ENCODE data around the gene MEIOB. TPM values are rescaled to one million over a fixed set of nuclear protein-coding genes. Genes with fewer than 3 reads are reported as not detected.
"Not testable (repeated sequence)": the region's sequence is repeated elsewhere in the genome, so short reads cannot be mapped to it uniquely, and the experiment has no call there.

Gene MEIOB
- under 1 TPM in 1 of 2 experiments, not detected in 1; 0.27 TPM for total RNA-seq

- H3K4me3 Mint-ChIP-seq: peak within 1 kb of the TSS; percentile 51
Observed at GRCh38 chr16:1871974-1872635, at the start of gene MEIOB. TSS of gene MEIOB (minus strand) at chr16:1872164. CDS start at chr16:1868175, 3,989 bp downstream.

GRCh38 chr16:1920727-1921171, 48.8 kb upstream of the MEIOB start:
- no peak for DNase-seq
- Mint-ChIP-seq H3K27ac (no peak overlapping the region), H3K4me1 (no peaks in the 10 kb centered on the region), H3K27me3 (peaks cover 74% of the 10 kb centered on the region), H3K4me3 (no peak overlapping the region), H3K36me3 (no peaks in the 10 kb centered on the region), H3K9me3 (no peaks in the 10 kb centered on the region)

More at GRCh38 chr16:1871974-1872635, at the start of gene MEIOB:
- H3K36me3 Mint-ChIP-seq: no peaks in the 10 kb centered on the region
- H3K9me3 Mint-ChIP-seq: no peaks in the 10 kb centered on the region
- H3K4me1 Mint-ChIP-seq: peaks cover 3% of the 10 kb centered on the region
- no peak within 1 kb of the TSS for H3K27ac Mint-ChIP-seq
- DNase-seq: peak; percentile 30
- H3K27me3 Mint-ChIP-seq: peaks cover 27% of the 10 kb centered on the region

GRCh38 chr16:1920122-1920521, 48.2 kb upstream of the MEIOB start:
- peaks cover 80% of the 10 kb centered on the region for H3K27me3 Mint-ChIP-seq
- not testable (repeated sequence) for H3K9me3 Mint-ChIP-seq, H3K27ac Mint-ChIP-seq, H3K4me1 Mint-ChIP-seq, DNase-seq, H3K4me3 Mint-ChIP-seq, H3K36me3 Mint-ChIP-seq

DNA sequence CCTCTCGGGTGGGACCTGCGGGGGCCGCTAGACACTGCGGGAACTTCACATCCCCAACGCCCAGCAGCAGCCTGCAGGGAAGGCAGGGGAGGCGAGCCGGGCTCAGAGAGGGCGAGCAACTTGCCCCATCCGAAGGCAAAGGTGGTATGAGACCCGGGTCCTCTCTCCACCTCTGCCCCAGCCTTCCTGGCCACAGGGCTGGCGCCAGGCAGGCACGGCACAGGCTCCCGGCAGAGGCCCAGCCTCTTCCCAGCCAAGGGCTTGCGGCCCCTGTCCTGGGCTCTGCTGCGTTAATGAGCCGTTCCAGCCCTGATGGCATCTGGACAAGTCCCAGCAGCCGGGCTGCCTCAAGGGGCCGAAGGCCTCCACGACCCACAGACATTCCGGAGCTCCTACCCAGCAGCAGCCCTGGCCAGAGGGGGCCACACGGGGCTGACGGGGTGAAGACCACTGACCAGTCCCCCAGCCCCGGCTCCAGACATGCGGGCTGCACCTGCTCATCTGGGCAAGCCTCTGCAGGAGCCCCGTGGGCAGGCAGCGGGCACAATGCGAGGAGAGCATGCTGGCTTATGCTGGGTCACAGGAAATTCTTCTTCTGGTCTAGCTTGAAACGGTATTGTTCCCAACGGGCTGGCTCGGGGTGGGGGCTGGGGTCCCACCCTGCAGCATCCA, 47.5 kb upstream of the MEIOB start:
- no peaks in the 10 kb centered on the region for H3K36me3 Mint-ChIP-seq
- peaks cover 84% of the 10 kb centered on the region for H3K27me3 Mint-ChIP-seq
- DNase-seq: no peak
- H3K27ac Mint-ChIP-seq: no peak overlapping the region
- H3K4me1 Mint-ChIP-seq: no peaks in the 10 kb centered on the region
- H3K4me3 Mint-ChIP-seq: no peak overlapping the region
- no peaks in the 10 kb centered on the region for H3K9me3 Mint-ChIP-seq

DNA sequence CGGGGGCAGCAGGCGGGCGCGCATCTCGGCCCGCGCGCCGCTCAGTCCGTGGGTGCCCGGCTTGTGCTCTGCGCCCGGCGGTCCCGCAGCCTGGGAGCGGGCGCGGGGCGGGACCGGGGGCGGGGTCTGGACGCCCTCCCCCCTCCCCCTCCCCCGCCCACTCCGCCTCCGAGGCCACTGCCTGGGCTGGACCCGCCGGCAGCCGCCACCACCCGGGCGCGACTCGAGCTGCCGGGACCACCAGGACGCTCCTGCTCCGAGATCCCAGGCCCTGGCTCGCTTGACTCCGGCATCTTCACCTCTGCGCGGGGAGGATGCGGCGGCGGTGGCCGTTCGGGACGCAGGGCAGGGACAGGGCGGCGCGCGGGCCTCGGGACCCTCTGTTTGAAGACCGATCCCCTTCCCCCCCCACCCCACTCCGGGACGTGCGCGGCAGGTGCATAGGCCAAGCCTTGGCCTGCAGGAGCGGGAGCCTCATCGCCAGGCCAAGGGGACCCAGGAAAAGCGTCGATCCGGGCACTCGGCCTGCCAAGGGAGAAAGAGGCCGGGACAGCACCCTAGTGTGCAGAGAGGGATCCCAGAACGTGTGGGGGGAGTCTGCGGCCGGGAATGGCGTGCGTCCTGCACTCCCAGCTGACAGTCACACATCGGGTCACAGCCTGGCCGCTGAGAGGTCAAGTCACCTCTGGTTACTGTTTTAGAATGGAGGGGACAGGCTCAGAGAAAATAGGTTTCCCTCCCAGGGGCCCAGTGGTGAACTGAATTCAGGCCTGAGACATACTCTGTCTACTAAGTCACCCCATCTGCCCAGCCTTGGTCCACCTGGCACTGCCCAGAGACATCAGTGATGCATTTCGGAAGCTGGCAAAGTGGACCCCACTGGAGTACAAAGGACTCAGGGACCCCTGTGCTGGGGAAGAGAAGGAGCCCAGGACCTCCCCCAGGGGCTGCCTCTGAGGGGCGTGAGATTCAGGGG, 46.7 kb upstream of the MEIOB start, which contains the start of gene HS3ST6:
HS3ST6 (minus strand) TSS at position 65 of the 976 bp plus-strand sequence. CDS start 92 bp downstream, outside the sequence.
- Mint-ChIP-seq H3K9me3 (no peaks in the 10 kb centered on the region), H3K27me3 (peaks cover 75% of the 10 kb centered on the region), H3K4me1 (no peaks in the 10 kb centered on the region), H3K4me3 (no peak within 1 kb of the TSS), H3K36me3 (no peaks in the 10 kb centered on the region), H3K27ac (no peak within 1 kb of the TSS)
- no peak for DNase-seq

- no peaks in the 10 kb centered on the region for H3K4me1 Mint-ChIP-seq
- H3K4me3 Mint-ChIP-seq: no peak overlapping the region
- H3K27ac Mint-ChIP-seq: no peak overlapping the region
- H3K27me3 Mint-ChIP-seq: peaks cover 67% of the 10 kb centered on the region
- DNase-seq: no peak
- no peaks in the 10 kb centered on the region for H3K9me3 Mint-ChIP-seq
- no peaks in the 10 kb centered on the region for H3K36me3 Mint-ChIP-seq
Observed at GRCh38 chr16:1917665-1918350, 45.8 kb upstream of the MEIOB start.

- H3K27me3 Mint-ChIP-seq: peaks cover 61% of the 10 kb centered on the region
- H3K27ac Mint-ChIP-seq: no peak overlapping the region
- no peaks in the 10 kb centered on the region for H3K4me1 Mint-ChIP-seq
- no peak overlapping the region for H3K4me3 Mint-ChIP-seq
- DNase-seq: no peak
- no peaks in the 10 kb centered on the region for H3K36me3 Mint-ChIP-seq
- H3K9me3 Mint-ChIP-seq: no peaks in the 10 kb centered on the region
Observed at GRCh38 chr16:1917056-1917664, 45.2 kb upstream of the MEIOB start.

DNA sequence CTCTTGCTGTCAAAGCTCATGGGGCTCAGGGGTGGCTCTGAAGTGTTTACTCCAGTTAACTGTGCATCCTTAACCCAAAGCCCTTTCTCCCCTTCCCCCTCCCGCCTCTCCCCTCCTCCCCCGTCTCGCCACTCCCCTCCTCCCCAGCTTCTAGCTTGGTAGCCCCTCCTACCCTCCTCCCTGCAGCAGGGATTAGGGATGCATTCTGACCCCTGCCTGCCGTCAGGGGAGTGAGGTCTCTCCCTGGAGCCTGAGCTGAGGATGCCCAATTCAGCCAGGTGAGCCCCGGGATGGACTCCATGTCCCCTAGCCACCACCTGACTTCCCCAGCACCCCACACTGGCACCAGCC, 44.7 kb upstream of the MEIOB start:
- Mint-ChIP-seq H3K27me3 (peaks cover 56% of the 10 kb centered on the region), H3K36me3 (no peaks in the 10 kb centered on the region), H3K4me1 (no peaks in the 10 kb centered on the region), H3K27ac (no peak overlapping the region), H3K9me3 (no peaks in the 10 kb centered on the region), H3K4me3 (no peak overlapping the region)
- DNase-seq: no peak

DNA sequence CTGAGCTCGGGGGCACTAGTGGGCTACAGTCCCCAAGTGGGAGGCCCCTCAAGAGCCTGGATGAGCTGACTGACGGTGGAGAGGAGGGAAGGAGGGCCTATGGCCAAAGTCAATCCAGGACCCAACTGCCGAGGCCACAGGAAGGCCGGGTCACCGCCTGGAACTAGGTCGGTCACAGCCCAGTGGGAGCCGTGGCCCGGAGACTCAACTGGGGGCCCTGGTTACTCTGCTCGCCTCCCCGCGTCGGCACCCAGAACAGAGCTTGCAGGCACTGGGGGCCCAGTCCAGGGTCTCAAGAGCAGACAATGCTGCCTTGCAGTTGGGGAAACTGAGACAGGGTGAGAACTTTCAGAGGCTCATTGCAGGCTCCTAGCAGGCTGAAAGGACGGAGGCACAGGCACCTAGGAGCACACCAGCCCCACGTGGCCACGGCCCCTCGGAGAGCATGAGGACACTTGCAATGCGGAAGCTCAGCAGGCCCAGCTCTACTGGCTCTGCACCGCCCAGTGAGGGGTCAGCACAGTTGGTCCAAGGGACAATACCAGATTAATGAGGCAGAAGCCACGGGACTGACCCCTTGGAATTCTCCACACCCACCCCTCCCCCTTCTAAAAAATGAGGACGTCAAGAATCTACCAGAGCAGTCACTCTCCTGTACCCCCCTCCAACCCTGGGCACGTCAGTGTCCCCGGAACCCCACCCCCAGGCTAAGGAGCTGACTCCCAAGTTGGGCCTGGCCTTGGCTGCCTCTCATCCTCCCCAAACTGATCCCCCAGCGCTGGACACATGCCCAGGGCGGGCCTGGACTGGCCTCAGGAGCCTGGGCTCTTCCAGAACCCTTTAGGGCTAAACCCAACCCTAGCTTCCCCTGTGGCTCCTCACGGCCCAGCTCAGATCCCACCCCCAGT, 44.0 kb upstream of the MEIOB start:
- no peak for DNase-seq
- Mint-ChIP-seq H3K27ac (no peak overlapping the region), H3K4me1 (no peaks in the 10 kb centered on the region), H3K4me3 (no peak overlapping the region), H3K36me3 (no peaks in the 10 kb centered on the region), H3K27me3 (peaks cover 50% of the 10 kb centered on the region), H3K9me3 (no peaks in the 10 kb centered on the region)

DNA sequence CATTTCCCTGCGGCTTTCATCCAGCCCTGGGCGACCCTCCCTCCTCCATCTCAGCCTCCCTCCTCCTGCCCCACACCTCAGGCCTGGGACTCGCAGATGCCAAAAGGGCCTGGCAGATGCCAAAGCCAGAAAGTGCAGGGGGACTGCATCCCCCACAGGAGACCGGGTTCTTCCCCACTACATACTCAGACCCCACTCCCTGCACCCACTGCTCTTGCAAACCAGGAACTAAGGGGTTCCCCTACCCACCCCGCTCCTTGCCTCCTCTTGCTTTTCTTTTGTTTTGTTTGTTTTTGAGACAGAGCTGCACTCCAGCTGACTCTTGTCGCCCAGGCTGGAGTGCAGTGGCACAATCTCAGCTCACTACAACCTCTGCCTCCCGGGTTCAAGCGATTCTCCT, 43.0 kb upstream of the MEIOB start:
- no peak for DNase-seq
- no peaks in the 10 kb centered on the region for H3K9me3 Mint-ChIP-seq
- H3K4me3 Mint-ChIP-seq: no peak overlapping the region
- H3K27me3 Mint-ChIP-seq: peaks cover 40% of the 10 kb centered on the region
- no peak overlapping the region for H3K27ac Mint-ChIP-seq
- no peaks in the 10 kb centered on the region for H3K4me1 Mint-ChIP-seq
- H3K36me3 Mint-ChIP-seq: no peaks in the 10 kb centered on the region

DNA sequence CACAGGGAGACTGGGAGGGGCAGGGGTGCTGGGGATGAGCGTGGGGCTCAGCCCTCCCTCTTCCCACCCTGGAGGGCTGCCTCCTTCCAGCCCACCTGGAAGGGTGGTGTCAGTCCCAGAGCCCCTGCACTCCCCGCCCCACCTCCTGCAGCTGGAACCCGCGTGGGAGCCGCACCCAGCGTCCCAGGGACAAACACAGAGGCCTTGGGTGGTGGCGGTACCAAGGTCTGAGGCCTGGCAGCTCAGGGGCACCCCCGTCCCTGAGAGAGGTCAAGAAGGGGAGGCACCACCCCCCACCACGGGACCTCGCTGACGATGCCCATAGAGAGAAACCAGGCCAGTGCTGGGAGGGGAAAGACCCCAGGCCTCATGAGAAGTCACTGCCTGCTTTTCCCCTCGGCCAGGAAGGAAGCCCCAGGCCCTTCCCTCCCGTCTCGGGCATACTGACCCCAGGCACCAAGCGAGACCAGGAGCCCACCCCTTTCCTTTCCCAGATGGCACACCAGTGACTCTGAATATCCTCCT, 42.2 kb upstream of the MEIOB start:
- DNase-seq: no peak
- Mint-ChIP-seq H3K27me3 (peaks cover 35% of the 10 kb centered on the region), H3K27ac (no peak overlapping the region), H3K4me3 (no peak overlapping the region), H3K9me3 (no peaks in the 10 kb centered on the region), H3K36me3 (no peaks in the 10 kb centered on the region), H3K4me1 (no peaks in the 10 kb centered on the region)

DNA sequence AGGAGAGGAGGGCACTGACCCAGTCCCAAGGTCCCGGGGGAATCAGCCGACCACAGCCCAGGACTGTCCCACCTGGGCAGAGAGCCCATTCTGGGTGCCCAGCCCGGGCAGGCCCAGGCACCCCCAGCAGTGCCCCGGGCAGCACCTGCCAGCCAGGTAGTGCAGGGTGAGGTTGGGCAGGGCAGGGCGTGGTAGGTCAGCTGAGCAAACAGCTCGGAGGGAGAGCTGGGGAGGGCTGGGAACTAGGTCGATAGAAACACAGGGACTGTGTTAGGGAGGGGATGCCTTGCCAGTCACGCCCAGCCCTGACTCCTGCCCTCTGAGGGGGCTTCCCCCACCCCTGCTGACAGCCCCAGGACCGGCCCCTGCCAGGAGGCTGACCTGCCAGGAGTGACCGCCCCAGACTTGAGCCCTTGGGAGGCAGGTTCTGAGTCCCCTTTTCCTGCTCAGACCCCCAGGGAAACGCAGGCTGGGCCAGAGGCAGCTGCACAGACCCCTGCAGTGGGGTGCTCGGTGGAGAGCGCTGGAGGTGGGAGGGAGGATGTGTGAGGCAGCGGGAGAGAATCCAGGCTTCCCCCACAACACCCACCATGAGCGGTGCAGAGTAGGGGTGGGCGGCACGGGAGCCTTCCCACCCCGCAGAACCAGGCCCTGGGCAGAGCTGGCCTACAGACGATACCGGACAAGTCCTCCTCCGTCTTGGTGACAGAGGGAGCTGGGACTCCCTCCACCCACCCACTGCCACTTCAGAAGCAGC, 41.5 kb upstream of the MEIOB start:
- peaks cover 33% of the 10 kb centered on the region for H3K27me3 Mint-ChIP-seq
- no peaks in the 10 kb centered on the region for H3K4me1 Mint-ChIP-seq
- DNase-seq: no peak
- no peaks in the 10 kb centered on the region for H3K9me3 Mint-ChIP-seq
- H3K27ac Mint-ChIP-seq: no peak overlapping the region
- no peak overlapping the region for H3K4me3 Mint-ChIP-seq
- no peaks in the 10 kb centered on the region for H3K36me3 Mint-ChIP-seq

- no peaks in the 10 kb centered on the region for H3K36me3 Mint-ChIP-seq
- peaks cover 29% of the 10 kb centered on the region for H3K27me3 Mint-ChIP-seq
- DNase-seq: no peak
- H3K4me3 Mint-ChIP-seq: no peak overlapping the region
- no peaks in the 10 kb centered on the region for H3K9me3 Mint-ChIP-seq
- H3K27ac Mint-ChIP-seq: no peak overlapping the region
- no peaks in the 10 kb centered on the region for H3K4me1 Mint-ChIP-seq
Observed at GRCh38 chr16:1912215-1912543, 40.2 kb upstream of the MEIOB start.
